ENCODE measurements around the gene TACC2. TPM values are rescaled to one million over a fixed set of nuclear protein-coding genes. Genes with fewer than 3 reads are reported as not detected.
"Not testable (repeated sequence)": the region's sequence is repeated elsewhere in the genome, so short reads cannot be mapped to it uniquely, and the experiment has no call there.

TACC2 gene
- polyA plus RNA-seq, 3 donors from 2014 or later: not detected

GRCh38 chr10:122050311-122050710 lies 61.3 kb downstream of the TACC2 start:
- Mint-ChIP-seq H3K27me3 (ENCODE audit: low read depth in 3 of 3) (peaks cover 4 to 6% (median 6%) of the 10 kb centered on the region in 3 donors), H3K4me3 (no peak overlapping the region), H3K27ac (no peak overlapping the region), H3K9me3 (no peaks in the 10 kb centered on the region), H3K4me1 (no peaks in the 10 kb centered on the region), H3K36me3 (no peaks in the 10 kb centered on the region)
- DNase-seq: no peak

- no peaks in the 10 kb centered on the region for H3K9me3 Mint-ChIP-seq
- H3K27ac Mint-ChIP-seq: no peak overlapping the region
- H3K36me3 Mint-ChIP-seq: no peaks in the 10 kb centered on the region
- no peak overlapping the region for H3K4me3 Mint-ChIP-seq
- no peaks in the 10 kb centered on the region for H3K4me1 Mint-ChIP-seq
- DNase-seq: no peak
- H3K27me3 Mint-ChIP-seq (ENCODE audit: low read depth in 3 of 3): peaks cover 5 to 6% (median 6%) of the 10 kb centered on the region in 3 donors
These were observed 61.8 kb downstream of the TACC2 start for GRCh38 chr10:122050811-122051210.

GRCh38 chr10:122051609-122052385 lies 62.8 kb downstream of the TACC2 start:
- Mint-ChIP-seq H3K4me3 (no peak overlapping the region), H3K4me1 (no peaks in the 10 kb centered on the region), H3K27ac (no peak overlapping the region), H3K27me3 (ENCODE audit: low read depth in 3 of 3) (peaks cover 5 to 6% (median 6%) of the 10 kb centered on the region in 3 donors), H3K9me3 (no peaks in the 10 kb centered on the region), H3K36me3 (no peaks in the 10 kb centered on the region)
- no peak for DNase-seq

GRCh38 chr10:122052701-122053100 lies 63.7 kb downstream of the TACC2 start:
- no peaks in the 10 kb centered on the region for H3K36me3 Mint-ChIP-seq
- peaks cover 3 to 6% (median 6%) of the 10 kb centered on the region in 3 donors for H3K27me3 Mint-ChIP-seq (ENCODE audit: low read depth in 3 of 3)
- DNase-seq: no peak
- H3K27ac Mint-ChIP-seq: no peak overlapping the region
- H3K4me1 Mint-ChIP-seq: no peaks in the 10 kb centered on the region
- H3K9me3 Mint-ChIP-seq: no peaks in the 10 kb centered on the region
- no peak overlapping the region for H3K4me3 Mint-ChIP-seq

- H3K4me1 Mint-ChIP-seq: no peaks in the 10 kb centered on the region
- peaks cover 3 to 6% (median 4%) of the 10 kb centered on the region in 3 donors for H3K27me3 Mint-ChIP-seq (ENCODE audit: low read depth in 3 of 3)
- no peak overlapping the region for H3K4me3 Mint-ChIP-seq
- H3K36me3 Mint-ChIP-seq: no peaks in the 10 kb centered on the region
- DNase-seq: no peak
- no peaks in the 10 kb centered on the region for H3K9me3 Mint-ChIP-seq
- no peak overlapping the region for H3K27ac Mint-ChIP-seq
These were observed 64.4 kb downstream of the TACC2 start for GRCh38 chr10:122053314-122053713.

GRCh38 chr10:122054048-122055025 lies 65.4 kb downstream of the TACC2 start:
- Mint-ChIP-seq H3K27me3 (ENCODE audit: low read depth in 3 of 3) (peaks cover 0 to 6% (median 3%) of the 10 kb centered on the region in 3 donors), H3K9me3 (no peaks in the 10 kb centered on the region), H3K27ac (no peak overlapping the region), H3K4me1 (no peaks in the 10 kb centered on the region), H3K4me3 (no peak overlapping the region), H3K36me3 (no peaks in the 10 kb centered on the region)
- no peak for DNase-seq

- Mint-ChIP-seq H3K4me1 (no peaks in the 10 kb centered on the region), H3K4me3 (no peak overlapping the region), H3K9me3 (no peaks in the 10 kb centered on the region), H3K27ac (no peak overlapping the region), H3K27me3 (ENCODE audit: low read depth in 3 of 3) (peaks cover 0 to 6% (median 3%) of the 10 kb centered on the region in 3 donors), H3K36me3 (no peaks in the 10 kb centered on the region)
- no peak for DNase-seq
These were observed 66.3 kb downstream of the TACC2 start for GRCh38 chr10:122055252-122055651.

GRCh38 chr10:122056431-122057094 lies 67.6 kb downstream of the TACC2 start:
- H3K27ac Mint-ChIP-seq: no peak overlapping the region

GRCh38 chr10:122057841-122058413 lies 69.0 kb downstream of the TACC2 start:
- no peak for DNase-seq
- Mint-ChIP-seq H3K4me1 (no peaks in the 10 kb centered on the region), H3K27ac (no peak overlapping the region), H3K9me3 (no peaks in the 10 kb centered on the region), H3K36me3 (no peaks in the 10 kb centered on the region), H3K4me3 (no peak overlapping the region), H3K27me3 (ENCODE audit: low read depth in 3 of 3) (peaks cover 0 to 5% (median 3%) of the 10 kb centered on the region in 3 donors)

More at GRCh38 chr10:122056431-122057094, 67.6 kb downstream of the TACC2 start:
- H3K9me3 Mint-ChIP-seq: no peaks in the 10 kb centered on the region
- peaks cover 0 to 6% (median 3%) of the 10 kb centered on the region in 3 donors for H3K27me3 Mint-ChIP-seq (ENCODE audit: low read depth in 3 of 3)
- no peaks in the 10 kb centered on the region for H3K36me3 Mint-ChIP-seq
- DNase-seq: no peak
- H3K4me3 Mint-ChIP-seq: no peak overlapping the region
- H3K4me1 Mint-ChIP-seq: no peaks in the 10 kb centered on the region

GRCh38 chr10:122060250-122060649 lies 71.3 kb downstream of the TACC2 start:
- H3K4me3 Mint-ChIP-seq: no peak overlapping the region

GRCh38 chr10:122062831-122063674 lies 74.1 kb downstream of the TACC2 start:
- Mint-ChIP-seq H3K9me3 (peaks cover 0 to 7% (median under 1%) of the 10 kb centered on the region in 6 donors), H3K4me3 (no peak overlapping the region), H3K4me1 (no peaks in the 10 kb centered on the region), H3K27me3 (ENCODE audit: low read depth in 3 of 3) (peaks cover 0 to 5% (median 2%) of the 10 kb centered on the region in 3 donors), H3K36me3 (no peaks in the 10 kb centered on the region), H3K27ac (no peak overlapping the region)
- DNase-seq: no peak

More at GRCh38 chr10:122060250-122060649, 71.3 kb downstream of the TACC2 start:
- Mint-ChIP-seq H3K9me3 (no peaks in the 10 kb centered on the region), H3K27ac (no peak overlapping the region), H3K4me1 (no peaks in the 10 kb centered on the region), H3K27me3 (ENCODE audit: low read depth in 3 of 3) (peaks cover 0 to 3% (median 0%) of the 10 kb centered on the region in 3 donors), H3K36me3 (no peaks in the 10 kb centered on the region)
- DNase-seq: no peak

- H3K27ac Mint-ChIP-seq; H3K27me3 Mint-ChIP-seq (ENCODE audit: low read depth in 3 of 3); H3K36me3 Mint-ChIP-seq; H3K4me1 Mint-ChIP-seq; H3K9me3 Mint-ChIP-seq; DNase-seq; H3K4me3 Mint-ChIP-seq: not testable (repeated sequence)
These were observed 77.5 kb downstream of the TACC2 start for GRCh38 chr10:122066337-122066939.

All from immature natural killer cell (primary cell).